Body of pancreas (tissue), 4 donors: ENCODE measurements around the gene BZW1. TPM values are rescaled to one million over a fixed set of nuclear protein-coding genes. Genes with fewer than 3 reads are reported as not detected.

Source experiments
- ATAC-seq: fragments of 150-250 bp; one replicate; pipeline ENCODE4 v1.9.1; 2016
- DNase-seq, 4 donors: peaks; one replicate each; pipeline ENCODE4 v3.0.0-alpha.2; 2019
- H3K27ac ChIP-seq, 4 donors: fragments of 200-600 bp; sonication (generic); 1 replicate in 3 of 4; 2 replicates in 1 of 4; pipeline versions ENCODE4 v1.5.1 to v1.6.1; 2016 to 2019; ENCODE audit warnings: mild to moderate bottlenecking in 1 of 4, mixed read lengths in 1 of 4, moderate library complexity in 1 of 4
- H3K27me3 ChIP-seq, 2 donors: fragments of 200-600 bp; sonication (generic); one replicate each; pipeline ENCODE4 v1.6.0; 2016; ENCODE audit warnings: mild to moderate bottlenecking in 1 of 2
- H3K36me3 ChIP-seq, 2 donors: fragments of 200-600 bp; sonication (generic); replicated peaks in 1 of 2; 2 replicates each; pipeline ENCODE4 v1.5.1; 2016; ENCODE audit warnings: low read depth in 2 of 2; ENCODE audit not compliant: insufficient read depth in 1 of 2
- H3K4me1 ChIP-seq: fragments of 200-600 bp; sonication (generic); one replicate; pipeline ENCODE4 v1.6.0; 2016
- H3K4me3 ChIP-seq, 2 donors: fragments of 200-600 bp; sonication (generic); 1 replicate in 1 of 2; 2 replicates in 1 of 2; pipeline ENCODE4 v1.5.1; 2016 to 2019
- H3K9me3 ChIP-seq, 3 donors: fragments of 200-600 bp; sonication (generic); 1 replicate in 2 of 3; 2 replicates in 1 of 3; pipeline ENCODE4 v1.5.1; 2016
- POLR2A ChIP-seq, 3 donors: fragments of 450-650 bp; IDR thresholded peaks; one replicate each; pipeline ENCODE4 v1.6.1; 2016; ENCODE audit warnings: antibody characterized with exemption in 3 of 3, mild to moderate bottlenecking in 2 of 3
- WGBS, 2 donors: methylation state at CpG; one replicate each; pipeline ENCODE4 v1.1.5; 2017; 5-methylcytosine and 5-hydroxymethylcytosine counted together
- intact Hi-C: fragments of 100-400 bp; cut with DNase I; formaldehyde crosslinking; loops from one replicate; pipeline ENCODE4 v1.15.1; 2023
- total RNA-seq, 2 donors: library from RNA; depleted of rRNA; stranded (reverse); fragments of >200 nt; gene quantifications; one replicate each; pipeline ENCODE4 v1.1.0, GENCODE V29; 2016
- TF ChIP-seq, protein P1 (sequence below), 7 experiments: fragments of 450-650 bp in 4 of 7; fragments of 200-600 bp in 3 of 7; sonication (generic) in 3 of 7; IDR thresholded peaks; one replicate each; pipeline ENCODE4 v1.5.1; 2016 to 2019; ENCODE audit warnings: antibody characterized with exemption in 7 of 7

Gene BZW1
- total RNA-seq, 2 donors from 2014 or later = 45.4 to 88.3 TPM

DNA sequence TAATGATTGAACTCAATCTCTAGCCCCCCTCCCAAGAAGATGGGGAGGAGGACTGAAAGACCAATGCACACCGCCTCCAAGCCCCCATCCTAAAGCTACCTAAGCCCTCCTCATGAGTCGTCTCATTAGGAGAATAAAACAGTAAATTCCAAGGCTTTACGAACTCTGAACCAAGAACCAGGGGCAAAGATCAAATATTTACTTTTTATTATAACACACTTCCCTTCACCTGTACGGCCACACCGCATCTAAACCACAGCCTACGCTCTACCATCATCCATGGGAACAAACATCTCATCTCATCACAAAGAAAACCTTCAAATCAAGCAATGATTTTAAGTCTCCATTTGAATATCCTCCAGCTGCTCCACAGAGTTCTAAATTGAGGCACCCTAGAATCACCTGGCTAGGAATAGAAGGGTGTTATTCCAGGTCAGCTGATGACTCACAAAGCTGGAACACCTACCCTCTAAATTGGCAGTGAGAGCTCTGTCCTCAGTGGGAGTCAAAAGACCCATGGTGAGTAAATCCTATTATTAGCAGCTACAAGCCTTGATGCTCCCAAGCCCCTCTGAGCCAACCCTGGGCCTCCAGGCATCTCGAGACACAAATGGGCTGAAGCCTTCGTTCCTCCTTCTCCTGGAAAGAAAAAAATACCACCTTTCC lies 45.6 kb upstream of the BZW1 start:
- WGBS, 2 donors = 85 to 86% methylated on average over 8 of the region's 8 CpGs
- intact Hi-C loops = no loop called here
- Histone ChIP-seq H3K4me3 (no peak overlapping the region), H3K36me3 (no peaks in the 10 kb centered on the region), H3K27ac (no peak overlapping the region), H3K4me1 (no peaks in the 10 kb centered on the region), H3K27me3 (no peaks in the 10 kb centered on the region), H3K9me3 (no peaks in the 10 kb centered on the region)
- no peak for DNase-seq
- TF ChIP-seq, protein P1, sequence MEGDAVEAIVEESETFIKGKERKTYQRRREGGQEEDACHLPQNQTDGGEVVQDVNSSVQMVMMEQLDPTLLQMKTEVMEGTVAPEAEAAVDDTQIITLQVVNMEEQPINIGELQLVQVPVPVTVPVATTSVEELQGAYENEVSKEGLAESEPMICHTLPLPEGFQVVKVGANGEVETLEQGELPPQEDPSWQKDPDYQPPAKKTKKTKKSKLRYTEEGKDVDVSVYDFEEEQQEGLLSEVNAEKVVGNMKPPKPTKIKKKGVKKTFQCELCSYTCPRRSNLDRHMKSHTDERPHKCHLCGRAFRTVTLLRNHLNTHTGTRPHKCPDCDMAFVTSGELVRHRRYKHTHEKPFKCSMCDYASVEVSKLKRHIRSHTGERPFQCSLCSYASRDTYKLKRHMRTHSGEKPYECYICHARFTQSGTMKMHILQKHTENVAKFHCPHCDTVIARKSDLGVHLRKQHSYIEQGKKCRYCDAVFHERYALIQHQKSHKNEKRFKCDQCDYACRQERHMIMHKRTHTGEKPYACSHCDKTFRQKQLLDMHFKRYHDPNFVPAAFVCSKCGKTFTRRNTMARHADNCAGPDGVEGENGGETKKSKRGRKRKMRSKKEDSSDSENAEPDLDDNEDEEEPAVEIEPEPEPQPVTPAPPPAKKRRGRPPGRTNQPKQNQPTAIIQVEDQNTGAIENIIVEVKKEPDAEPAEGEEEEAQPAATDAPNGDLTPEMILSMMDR (IDR thresholded peaks at IDR 0.05) = no peak
- TF ChIP-seq POLR2A (IDR thresholded peaks at IDR 0.05) = no peak
- no peak for ATAC-seq

DNA sequence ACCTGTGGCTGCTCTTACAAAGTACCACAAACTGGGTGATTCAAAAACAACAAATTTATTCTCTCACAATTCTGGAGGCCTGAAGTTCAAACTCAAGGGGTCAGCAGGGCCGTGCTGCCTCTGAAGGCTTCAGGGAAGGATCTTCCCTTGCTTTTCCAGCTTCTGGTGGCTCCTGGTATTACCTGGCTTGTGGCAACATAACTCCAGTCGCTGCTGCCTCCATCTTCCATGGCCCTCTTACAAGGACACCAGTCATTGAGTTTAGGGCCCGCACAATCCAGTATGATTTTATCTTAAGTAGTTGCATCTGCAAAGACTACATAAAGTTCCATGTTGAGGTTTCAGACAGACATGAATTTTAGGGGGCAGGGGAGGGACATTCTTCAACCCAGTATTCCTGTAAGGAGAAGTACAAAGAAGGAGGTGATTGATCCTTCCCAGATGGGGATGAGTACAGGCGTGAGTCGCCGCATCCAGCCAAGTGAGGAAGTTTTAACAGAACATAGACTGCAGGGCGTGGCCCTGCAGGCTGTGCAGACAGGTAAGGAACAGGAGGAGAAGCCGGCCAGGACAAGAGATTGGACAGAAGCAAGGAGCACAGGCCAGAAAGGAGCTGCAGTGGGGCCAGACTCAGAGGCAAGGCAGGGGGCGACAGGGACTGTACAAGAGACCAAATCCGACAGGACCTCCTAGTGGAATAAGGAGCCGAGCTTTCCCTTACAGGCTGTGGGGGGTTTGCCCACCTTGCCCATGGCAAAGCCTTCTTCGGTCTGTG lies 44.4 kb upstream of the BZW1 start:
- TF ChIP-seq, protein P1 (IDR thresholded peaks at IDR 0.05) = peak in 1 of 7 experiments; percentile 9
- TF ChIP-seq POLR2A (IDR thresholded peaks at IDR 0.05) = no peak
- no peaks in the 10 kb centered on the region for H3K9me3 ChIP-seq
- WGBS, 2 donors = 73 to 75% methylated on average over 12 of the region's 12 CpGs
- no peaks in the 10 kb centered on the region for H3K4me1 ChIP-seq
- no peaks in the 10 kb centered on the region for H3K27me3 ChIP-seq
- peak in 1 of 4 donors; percentile 12 for DNase-seq
- ATAC-seq = no peak
- H3K27ac ChIP-seq = no peak overlapping the region
- no peak overlapping the region for H3K4me3 ChIP-seq
- intact Hi-C loops = no loop called here
- no peaks in the 10 kb centered on the region for H3K36me3 ChIP-seq

DNA sequence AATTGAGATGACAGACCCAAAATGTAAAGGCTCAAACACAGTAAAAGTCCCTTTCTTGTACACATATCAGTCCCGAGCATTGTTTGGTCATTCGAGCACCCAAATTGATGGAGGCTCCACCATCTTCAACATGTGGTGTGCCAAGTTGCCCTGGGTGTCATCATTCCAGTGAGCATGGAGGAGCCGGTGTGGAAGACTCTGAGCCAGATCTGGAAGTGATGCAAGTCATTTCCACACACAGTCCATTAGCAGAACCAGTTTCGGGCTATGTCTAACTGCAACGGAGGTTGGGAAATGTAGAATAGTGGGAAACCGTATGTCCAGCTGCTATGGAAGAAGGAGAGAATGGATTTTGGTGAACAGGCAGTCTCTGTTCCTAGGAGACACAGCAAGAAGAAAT lies 40.9 kb upstream of the BZW1 start:
- Histone ChIP-seq H3K4me3 (no peak overlapping the region), H3K27me3 (no peaks in the 10 kb centered on the region), H3K36me3 (no peaks in the 10 kb centered on the region), H3K27ac (no peak overlapping the region), H3K4me1 (no peaks in the 10 kb centered on the region), H3K9me3 (no peaks in the 10 kb centered on the region)
- WGBS, 2 donors = 81 to 87% methylated on average over 6 of the region's 6 CpGs
- intact Hi-C loops = no loop called here
- no peak for DNase-seq
- TF ChIP-seq POLR2A (IDR thresholded peaks at IDR 0.05) = no peak
- TF ChIP-seq, protein P1 (IDR thresholded peaks at IDR 0.05) = no peak
- no peak for ATAC-seq

DNA sequence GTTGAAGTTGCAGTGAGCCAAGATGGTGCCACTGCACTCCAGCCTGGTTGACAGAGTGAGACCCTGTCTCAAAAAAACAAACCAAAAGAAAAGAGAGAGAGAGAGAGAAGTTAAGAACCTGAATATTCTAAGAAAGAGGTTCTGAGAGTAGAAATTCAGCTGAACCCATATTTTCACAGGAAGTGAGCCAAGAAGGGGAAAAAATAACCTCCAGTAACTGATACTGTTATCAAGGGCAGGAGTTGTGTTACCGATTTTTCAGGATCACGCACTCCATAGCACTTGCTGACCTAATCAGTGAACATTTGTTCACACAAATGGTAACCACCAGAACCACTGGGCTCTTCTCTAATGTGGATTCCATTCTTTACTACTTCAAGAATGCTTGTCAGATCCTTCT lies 39.1 kb upstream of the BZW1 start:
- no peak for ATAC-seq
- Histone ChIP-seq H3K4me3 (no peak overlapping the region), H3K27me3 (no peaks in the 10 kb centered on the region), H3K27ac (no peak overlapping the region), H3K4me1 (no peaks in the 10 kb centered on the region), H3K9me3 (no peaks in the 10 kb centered on the region), H3K36me3 (no peaks in the 10 kb centered on the region)
- DNase-seq = no peak
- intact Hi-C loops = no loop called here
- TF ChIP-seq, protein P1 (IDR thresholded peaks at IDR 0.05) = no peak
- TF ChIP-seq POLR2A (IDR thresholded peaks at IDR 0.05) = no peak
- 41 to 43% methylated on average over 2 of the region's 2 CpGs for WGBS, 2 donors
